ENCODE measurements around the gene KRTAP10-12.
"Not testable (repeated sequence)": the region's sequence is repeated elsewhere in the genome, so short reads cannot be mapped to it uniquely, and the experiment has no call there.

Gene KRTAP10-12

DNA sequence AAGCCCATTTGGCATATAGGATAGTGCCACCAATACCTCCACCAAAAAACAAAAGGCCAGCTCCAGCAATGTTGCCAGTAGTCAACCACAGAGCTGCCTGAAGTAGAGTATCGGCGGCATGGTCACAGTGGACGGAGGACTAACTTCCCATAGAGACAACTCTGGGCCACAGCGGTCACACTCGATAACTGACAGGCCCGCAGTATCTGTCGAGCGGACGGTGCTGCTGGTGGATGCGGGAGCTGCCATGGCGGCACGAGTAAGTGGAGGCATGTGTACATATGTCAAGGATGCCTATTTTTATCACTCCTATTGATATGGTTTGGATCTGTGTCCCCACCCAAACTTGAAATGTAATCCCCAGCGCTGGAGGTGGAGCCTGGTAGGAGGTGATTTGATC lies 19.1 kb upstream of the KRTAP10-12 start:
- H3K4me3 ChIP-seq (ENCODE audit: low read length) = no peak overlapping the region
- TF ChIP-seq, protein P1, sequence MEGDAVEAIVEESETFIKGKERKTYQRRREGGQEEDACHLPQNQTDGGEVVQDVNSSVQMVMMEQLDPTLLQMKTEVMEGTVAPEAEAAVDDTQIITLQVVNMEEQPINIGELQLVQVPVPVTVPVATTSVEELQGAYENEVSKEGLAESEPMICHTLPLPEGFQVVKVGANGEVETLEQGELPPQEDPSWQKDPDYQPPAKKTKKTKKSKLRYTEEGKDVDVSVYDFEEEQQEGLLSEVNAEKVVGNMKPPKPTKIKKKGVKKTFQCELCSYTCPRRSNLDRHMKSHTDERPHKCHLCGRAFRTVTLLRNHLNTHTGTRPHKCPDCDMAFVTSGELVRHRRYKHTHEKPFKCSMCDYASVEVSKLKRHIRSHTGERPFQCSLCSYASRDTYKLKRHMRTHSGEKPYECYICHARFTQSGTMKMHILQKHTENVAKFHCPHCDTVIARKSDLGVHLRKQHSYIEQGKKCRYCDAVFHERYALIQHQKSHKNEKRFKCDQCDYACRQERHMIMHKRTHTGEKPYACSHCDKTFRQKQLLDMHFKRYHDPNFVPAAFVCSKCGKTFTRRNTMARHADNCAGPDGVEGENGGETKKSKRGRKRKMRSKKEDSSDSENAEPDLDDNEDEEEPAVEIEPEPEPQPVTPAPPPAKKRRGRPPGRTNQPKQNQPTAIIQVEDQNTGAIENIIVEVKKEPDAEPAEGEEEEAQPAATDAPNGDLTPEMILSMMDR (conservative IDR thresholded peaks at IDR 0.05; ENCODE audit: low read depth, low read length) = no peak
- DNase-seq (ENCODE audit: low read depth) = no peak

DNA sequence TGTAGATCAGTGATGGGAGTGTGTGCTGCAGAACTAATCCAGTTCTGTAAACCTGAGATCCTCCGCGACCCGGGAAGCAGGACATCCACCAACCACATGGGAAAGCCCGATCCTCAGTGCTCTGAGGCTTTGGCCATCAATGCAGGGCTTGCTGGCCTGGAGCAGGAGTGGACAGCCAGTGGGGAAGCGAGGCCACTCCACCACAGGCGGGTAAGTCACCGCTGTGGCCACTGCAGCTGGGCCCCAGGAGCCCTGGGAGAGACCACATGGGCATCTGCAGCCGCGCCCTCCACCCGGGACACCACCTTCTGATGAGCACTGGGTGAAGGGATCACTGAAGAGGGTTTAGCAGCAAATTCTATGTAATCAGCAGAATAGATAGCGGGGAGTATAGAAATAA lies 15.8 kb upstream of the KRTAP10-12 start:
- H3K4me3 ChIP-seq (ENCODE audit: low read length) = no peak overlapping the region
- TF ChIP-seq, protein P1 (conservative IDR thresholded peaks at IDR 0.05; ENCODE audit: low read depth, low read length) = no peak
- DNase-seq (ENCODE audit: low read depth) = no peak

- TF ChIP-seq, protein P1 (conservative IDR thresholded peaks at IDR 0.05; ENCODE audit: low read depth, low read length) = no peak
- H3K4me3 ChIP-seq (ENCODE audit: low read length) = no peak within 1 kb of the TSS
- no peak for DNase-seq (ENCODE audit: low read depth)
These were observed 15.0 kb upstream of the KRTAP10-12 start, which contains the start of gene KRTAP12-1 for GRCh38 chr21:44681861-44682579. Gene KRTAP12-1 (minus strand): TSS chr21:44682163. CDS start chr21:44682123, 40 bp downstream.

- no peak for DNase-seq (ENCODE audit: low read depth)
- H3K4me3 ChIP-seq (ENCODE audit: low read length) = no peak overlapping the region
- TF ChIP-seq, protein P1 (conservative IDR thresholded peaks at IDR 0.05; ENCODE audit: low read depth, low read length) = no peak
These were observed 14.3 kb upstream of the KRTAP10-12 start for GRCh38 chr21:44682580-44683151.

- TF ChIP-seq, protein P1 (conservative IDR thresholded peaks at IDR 0.05; ENCODE audit: low read depth, low read length) = no peak
- no peak overlapping the region for H3K4me3 ChIP-seq (ENCODE audit: low read length)
- no peak for DNase-seq (ENCODE audit: low read depth)
These were observed 12.9 kb upstream of the KRTAP10-12 start for GRCh38 chr21:44684077-44684476.

DNA sequence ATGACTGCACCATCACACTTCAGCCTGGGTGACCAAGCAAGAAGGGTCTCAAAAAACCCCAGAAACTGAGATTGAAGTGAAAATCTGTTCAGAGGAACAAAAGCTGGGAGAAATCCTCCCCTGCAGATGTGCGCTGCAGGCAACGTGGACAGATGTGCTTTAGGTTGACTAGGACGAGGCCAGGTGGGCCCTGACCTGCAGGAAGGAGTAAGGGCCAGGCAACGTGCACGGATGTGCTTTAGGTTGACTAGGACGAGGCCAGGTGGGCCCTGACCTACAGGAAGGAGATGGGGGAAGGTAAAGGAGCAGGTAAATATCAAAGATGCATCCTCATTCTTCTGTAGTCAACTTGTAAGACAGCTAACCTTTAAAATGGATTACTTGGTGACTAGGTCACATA lies 12.5 kb upstream of the KRTAP10-12 start:
- H3K4me3 ChIP-seq (ENCODE audit: low read length) = no peak overlapping the region
- DNase-seq (ENCODE audit: low read depth) = no peak
- TF ChIP-seq, protein P1 (conservative IDR thresholded peaks at IDR 0.05; ENCODE audit: low read depth, low read length) = no peak

DNA sequence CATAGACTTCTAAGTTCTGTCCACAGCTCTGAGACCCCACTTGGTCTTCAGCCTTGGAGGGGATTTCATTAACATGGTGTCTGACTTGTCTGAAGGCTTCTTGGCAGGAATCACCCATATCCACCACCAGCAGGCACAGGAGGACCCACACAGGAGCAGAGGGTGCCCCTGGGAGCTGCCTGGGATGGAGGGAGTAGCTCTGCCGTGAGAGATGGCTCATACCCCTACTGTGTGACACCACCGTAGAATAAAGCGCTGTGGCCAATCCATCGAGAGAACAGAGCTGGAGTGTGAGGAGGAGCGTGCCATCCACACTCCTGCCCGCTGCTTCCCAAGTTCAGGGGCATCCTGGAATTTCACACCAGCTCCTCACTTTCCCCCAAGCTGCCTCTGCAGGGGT lies 11.9 kb upstream of the KRTAP10-12 start:
- not testable (repeated sequence) for H3K4me3 ChIP-seq (ENCODE audit: low read length); DNase-seq (ENCODE audit: low read depth)
